ENCODE measurements around the gene L1CAM.

Gene L1CAM

GRCh38 chrX:153924149-153924861 lies 38.3 kb upstream of the L1CAM start:
- peak; percentile 61 for DNase-seq

GRCh38 chrX:153922932-153923857 lies 37.2 kb upstream of the L1CAM start:
- DNase-seq: peak; percentile 54

GRCh38 chrX:153921511-153922446 lies 35.8 kb upstream of the L1CAM start:
- DNase-seq: no peak

GRCh38 chrX:153921070-153921469 lies 35.1 kb upstream of the L1CAM start:
- DNase-seq: no peak

GRCh38 chrX:153920546-153920945 lies 34.6 kb upstream of the L1CAM start:
- DNase-seq: no peak

- no peak for DNase-seq
These were observed 33.3 kb upstream of the L1CAM start for GRCh38 chrX:153919281-153919680.

- no peak for DNase-seq
These were observed 31.9 kb upstream of the L1CAM start for GRCh38 chrX:153917869-153918268.

- no peak for DNase-seq
These were observed 27.7 kb upstream of the L1CAM start for GRCh38 chrX:153913701-153914100.

GRCh38 chrX:153913211-153913610 lies 27.2 kb upstream of the L1CAM start:
- no peak for DNase-seq

GRCh38 chrX:153911798-153912197 lies 25.8 kb upstream of the L1CAM start:
- DNase-seq: no peak

GRCh38 chrX:153910446-153910845 lies 24.5 kb upstream of the L1CAM start:
- DNase-seq: no peak

- DNase-seq: no peak
These were observed 24.0 kb upstream of the L1CAM start for GRCh38 chrX:153909980-153910360.

GRCh38 chrX:153909024-153909979 lies 23.3 kb upstream of the L1CAM start:
- no peak for DNase-seq

GRCh38 chrX:153908219-153908860 lies 22.4 kb upstream of the L1CAM start:
- DNase-seq: no peak

- DNase-seq: no peak
These were observed 21.5 kb upstream of the L1CAM start for GRCh38 chrX:153907456-153907855.

- no peak for DNase-seq
These were observed 20.3 kb upstream of the L1CAM start for GRCh38 chrX:153906126-153906917.

GRCh38 chrX:153905481-153906095 lies 19.6 kb upstream of the L1CAM start:
- no peak for DNase-seq

- no peak for DNase-seq
These were observed 18.3 kb upstream of the L1CAM start, which contains the start of gene AVPR2 for GRCh38 chrX:153903991-153904957. Gene AVPR2 (plus strand): TSS chrX:153904673. CDS start chrX:153905146, 473 bp downstream.

Measured in NCI-H1092 (cell line).